ENCODE measurements around the gene SNX5.

GRCh38 chr20:17936286-17936760 is 32.3 kb downstream of the SNX5 start:
- no peak for TF ChIP-seq CTCF (IDR thresholded peaks at IDR 0.05)
- no peak for TF ChIP-seq EZH2 (IDR thresholded peaks at IDR 0.05; ENCODE audit: borderline replicate concordance, insufficient read depth, low read depth, low read length, poor library complexity, severe bottlenecking)
